ENCODE results near the gene MTUS2.

- TF ChIP-seq CTCF (IDR thresholded peaks at IDR 0.05) = no peak
- TF ChIP-seq POLR2A (IDR thresholded peaks at IDR 0.05) = no peak
- TF ChIP-seq EP300 (IDR thresholded peaks at IDR 0.05) = no peak
- TF ChIP-seq POLR2AphosphoS5 (IDR thresholded peaks at IDR 0.05) = no peak
Measured at GRCh38 chr13:28794396-28794795, 25.7 kb upstream of the MTUS2 start.

Data from suprapubic skin (tissue), 4 donors.